ENCODE measurements around the gene CMIP. TPM values are rescaled to one million over a fixed set of nuclear protein-coding genes. Genes with fewer than 3 reads are reported as not detected.

Gene CMIP
- total and polyA plus RNA-seq, 10 of the 15 experiments (the other 5 are each of a cell fraction or from before 2014, with no cell fraction given): 1.2 to 43.2 (median 4.4) TPM

DNA sequence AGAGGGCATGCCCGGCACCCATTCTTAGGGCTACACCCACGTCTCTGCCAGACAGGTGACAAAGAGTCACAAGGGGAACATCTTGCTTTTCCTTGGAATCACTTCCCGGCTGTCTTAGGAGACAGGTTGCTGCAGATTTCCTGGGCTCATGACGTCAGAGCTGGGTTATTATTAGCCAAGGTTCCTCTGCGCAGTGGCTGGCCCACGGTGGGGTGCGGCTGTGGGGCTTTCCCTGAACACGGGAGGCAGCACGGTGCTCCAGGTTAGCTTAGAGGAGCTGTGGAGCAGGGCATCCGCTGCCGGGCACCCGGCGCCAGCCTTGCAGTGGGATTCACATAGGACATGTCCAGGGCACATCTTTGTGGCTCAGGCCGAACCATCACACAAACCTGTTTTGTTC is 216.5 kb downstream of the CMIP start:
- Histone ChIP-seq H3K4me2 (ENCODE audit: control insufficient read depth, insufficient read depth) (no peak overlapping the region), H3K4me3 (no peak overlapping the region), H4K20me1 (ENCODE audit: control insufficient read depth, insufficient read depth) (no peaks in the 10 kb centered on the region), H3K9me3 (replicated peaks; ENCODE audit: control insufficient read depth, insufficient read depth, low read length) (no peaks in the 10 kb centered on the region), H3K79me2 (ENCODE audit: control insufficient read depth, insufficient read depth, low read length) (no peaks in the 10 kb centered on the region), H3K27ac (ENCODE audit: control insufficient read depth, insufficient read depth) (no peak overlapping the region), H3K27me3 (replicated peaks in 1 of 2; ENCODE audit: control insufficient read depth in 2 of 2, insufficient read depth in 2 of 2, low read length in 1 of 2) (no peaks in the 10 kb centered on the region), H3K9ac (ENCODE audit: control insufficient read depth, insufficient read depth, low read length) (no peak overlapping the region), H3K36me3 (ENCODE audit: control insufficient read depth in 2 of 2, insufficient read depth in 2 of 2, low read length in 1 of 2) (peaks cover 16 to 18% of the 10 kb centered on the region in 2 experiments; a peak in 3 of 4 replicates), H3K4me1 (ENCODE audit: control insufficient read depth, insufficient read depth, low read length) (peaks cover 6% of the 10 kb centered on the region; the same call in 1 of the 2 replicates), H2AFZ (ENCODE audit: control insufficient read depth, low read depth, low read length) (no peak overlapping the region)
- TF ChIP-seq LARP7 (IDR thresholded peaks at IDR 0.05): no peak
- no peak for TF ChIP-seq SPI1 (IDR thresholded peaks at IDR 0.05; ENCODE audit: borderline replicate concordance, insufficient read depth, low read depth, low read length)
- TF ChIP-seq IKZF1 (conservative IDR thresholded peaks at IDR 0.05): no peak
- TF ChIP-seq RB1 (IDR thresholded peaks at IDR 0.05; ENCODE audit: borderline replicate concordance): no peak
- TF ChIP-seq SIX5 (IDR thresholded peaks at IDR 0.05; ENCODE audit: low read depth, low read length, severe bottlenecking): no peak
- no peak for TF ChIP-seq MEF2A (IDR thresholded peaks at IDR 0.05; ENCODE audit: insufficient read depth, low read depth, low read length)
- no peak for TF ChIP-seq RFX5 (IDR thresholded peaks at IDR 0.05; ENCODE audit: low read depth, low read length)
- TF ChIP-seq ZNF384 (IDR thresholded peaks at IDR 0.05; ENCODE audit: borderline replicate concordance, low read depth, low read length): no peak
- TF ChIP-seq ZNF207 (IDR thresholded peaks at IDR 0.05; ENCODE audit: borderline replicate concordance): no peak
- no peak for TF ChIP-seq NFYB (IDR thresholded peaks at IDR 0.05; ENCODE audit: insufficient read depth, low read depth, low read length)
- 79% methylated on average over 14 of the region's 14 CpGs for WGBS (ENCODE audit: insufficient coverage, insufficient replicate concordance, low lambda C conversion rate, missing lambda C conversion rate)
- no TSS peak for BruUV-seq (replicated peaks)
- ChIA-PET RAD21 (ENCODE audit: unreplicated experiment) (no interaction called here), CTCF (no interaction called here), SMC1A (ENCODE audit: uncharacterized antibody, unreplicated experiment) (no interaction called here), POLR2A (no interaction called here)
- ATAC-seq: no peak
- no peak for DNase-seq (ENCODE audit: low read depth, low spot score)
- FAIRE-seq: no peak
- in situ Hi-C loops (cut with MboI): no loop called here
- intact Hi-C loops (cut with micrococcal nuclease; ENCODE audit: unreplicated experiment): no loop called here

All from GM12878 (cell line).